Neural progenitor cell (in vitro differentiated cells): Measurements from ENCODE around the gene MAP2K5. TPM values are rescaled to one million over a fixed set of nuclear protein-coding genes. Genes with fewer than 3 reads are reported as not detected.

Source experiments
- DNase-seq: peaks from one replicate; pipeline ENCODE4 v3.0.0-alpha.2; 2016; ENCODE audit warnings: low spot score
- H2AFZ ChIP-seq: fragments of 200-600 bp; sonication (generic); replicated peaks from 2 replicates; pipeline ENCODE4 v1.6.1; 2016; ENCODE audit warnings: antibody characterized with exemption
- H3F3A ChIP-seq: fragments of 200-600 bp; sonication (generic); 2 replicates; pipeline ENCODE4 v1.6.1; 2016; ENCODE audit warnings: antibody characterized with exemption, low read depth
- H3K27ac ChIP-seq: fragments of 200-600 bp; sonication (generic); 2 replicates; pipeline ENCODE4 v1.5.1; 2016; ENCODE audit warnings: mild to moderate bottlenecking
- H3K27me3 ChIP-seq: fragments of 200-600 bp; sonication (generic); 2 replicates; pipeline ENCODE4 v1.6.1; 2016; ENCODE audit warnings: mild to moderate bottlenecking, moderate library complexity
- H3K36me3 ChIP-seq: fragments of 200-600 bp; sonication (generic); 2 replicates; pipeline ENCODE4 v1.5.1; 2016
- H3K4me1 ChIP-seq: fragments of 200-600 bp; sonication (generic); 2 replicates; pipeline ENCODE4 v1.6.1; 2016; ENCODE audit warnings: mixed run types
- H3K4me2 ChIP-seq: fragments of 200-600 bp; sonication (generic); 2 replicates; pipeline ENCODE4 v1.6.1; 2016
- H3K4me3 ChIP-seq: fragments of 200-600 bp; sonication (generic); 2 replicates; pipeline ENCODE4 v1.5.1; 2016
- H3K79me2 ChIP-seq: fragments of 200-600 bp; sonication (generic); 2 replicates; pipeline ENCODE4 v1.6.1; 2016; ENCODE audit warnings: low read depth
- H3K9ac ChIP-seq: fragments of 200-600 bp; sonication (generic); 2 replicates; pipeline ENCODE4 v1.6.1; 2016
- H3K9me3 ChIP-seq: fragments of 200-600 bp; sonication (generic); 2 replicates; pipeline ENCODE4 v1.5.1; 2016; ENCODE audit warnings: low read depth
- H4K20me1 ChIP-seq: fragments of 200-600 bp; sonication (generic); 2 replicates; pipeline ENCODE4 v1.6.1; 2016; ENCODE audit warnings: low read depth
- H3K27ac Mint-ChIP-seq: 3 replicates; pipeline ENCODE4 v1.8.0; 2021; ENCODE audit warnings: mixed read lengths
- H3K27me3 Mint-ChIP-seq: 2 replicates; pipeline ENCODE4 v1.8.0; 2022; ENCODE audit warnings: low read depth, mild to moderate bottlenecking, inconsistent platforms, moderate library complexity, mixed read lengths; ENCODE audit not compliant: insufficient read depth
- H3K36me3 Mint-ChIP-seq: 3 replicates; pipeline ENCODE4 v1.8.0; 2021; ENCODE audit warnings: mixed read lengths
- H3K4me1 Mint-ChIP-seq: 3 replicates; pipeline ENCODE4 v1.8.0; 2021; ENCODE audit warnings: mixed read lengths
- H3K4me3 Mint-ChIP-seq: 3 replicates; pipeline ENCODE4 v1.8.0; 2021; ENCODE audit warnings: mild to moderate bottlenecking, moderate library complexity, mixed read lengths
- H3K9me3 Mint-ChIP-seq: 3 replicates; pipeline ENCODE4 v1.8.0; 2020; ENCODE audit warnings: mixed read lengths
- EZH2 ChIP-seq: fragments of 200-600 bp; sonication (generic); IDR thresholded peaks from 2 replicates; pipeline ENCODE4 v1.6.1; 2017; ENCODE audit warnings: antibody characterized with exemption, mild to moderate bottlenecking, moderate library complexity
- EZH2phosphoT487 ChIP-seq: fragments of 200-600 bp; sonication (generic); IDR thresholded peaks from 2 replicates; pipeline ENCODE4 v1.6.1; 2017; ENCODE audit warnings: antibody characterized with exemption
- total RNA-seq: library from RNA; depleted of rRNA; stranded (reverse); fragments of >200 nt; gene quantifications from 2 replicates; pipeline ENCODE4 v1.2.3, GENCODE V29; 2015; ENCODE audit warnings: low replicate concordance
- TF ChIP-seq, protein P1 (sequence below): fragments of 200-600 bp; sonication (generic); IDR thresholded peaks from 2 replicates; pipeline ENCODE4 v1.5.1; 2017; ENCODE audit warnings: antibody characterized with exemption, mild to moderate bottlenecking

Gene MAP2K5
- total RNA-seq, 1 donor from 2014 or later: 17.2 TPM

GRCh38 chr15:67762610-67763368, 220.3 kb downstream of the MAP2K5 start:
- no peak overlapping the region for H3K9ac ChIP-seq
- DNase-seq: no peak
- no peaks in the 10 kb centered on the region for H3K36me3 ChIP-seq
- no peak overlapping the region for H3K27ac ChIP-seq
- Mint-ChIP-seq H3K4me1 (peaks cover 67% of the 10 kb centered on the region), H3K9me3 (no peaks in the 10 kb centered on the region), H3K4me3 (no peak overlapping the region), H3K27ac (no peak overlapping the region), H3K27me3 (peaks cover 2% of the 10 kb centered on the region), H3K36me3 (no peaks in the 10 kb centered on the region)
- H3K27me3 ChIP-seq: no peaks in the 10 kb centered on the region
- no peak overlapping the region for H3K4me3 ChIP-seq
- no peaks in the 10 kb centered on the region for H3K9me3 ChIP-seq
- no peak overlapping the region for H3K4me2 ChIP-seq
- H2AFZ ChIP-seq: no peak overlapping the region
- H4K20me1 ChIP-seq: no peaks in the 10 kb centered on the region
- TF ChIP-seq EZH2 (no peak), EZH2phosphoT487 (no peak)
- TF ChIP-seq, protein P1, sequence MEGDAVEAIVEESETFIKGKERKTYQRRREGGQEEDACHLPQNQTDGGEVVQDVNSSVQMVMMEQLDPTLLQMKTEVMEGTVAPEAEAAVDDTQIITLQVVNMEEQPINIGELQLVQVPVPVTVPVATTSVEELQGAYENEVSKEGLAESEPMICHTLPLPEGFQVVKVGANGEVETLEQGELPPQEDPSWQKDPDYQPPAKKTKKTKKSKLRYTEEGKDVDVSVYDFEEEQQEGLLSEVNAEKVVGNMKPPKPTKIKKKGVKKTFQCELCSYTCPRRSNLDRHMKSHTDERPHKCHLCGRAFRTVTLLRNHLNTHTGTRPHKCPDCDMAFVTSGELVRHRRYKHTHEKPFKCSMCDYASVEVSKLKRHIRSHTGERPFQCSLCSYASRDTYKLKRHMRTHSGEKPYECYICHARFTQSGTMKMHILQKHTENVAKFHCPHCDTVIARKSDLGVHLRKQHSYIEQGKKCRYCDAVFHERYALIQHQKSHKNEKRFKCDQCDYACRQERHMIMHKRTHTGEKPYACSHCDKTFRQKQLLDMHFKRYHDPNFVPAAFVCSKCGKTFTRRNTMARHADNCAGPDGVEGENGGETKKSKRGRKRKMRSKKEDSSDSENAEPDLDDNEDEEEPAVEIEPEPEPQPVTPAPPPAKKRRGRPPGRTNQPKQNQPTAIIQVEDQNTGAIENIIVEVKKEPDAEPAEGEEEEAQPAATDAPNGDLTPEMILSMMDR: no peak
- no peaks in the 10 kb centered on the region for H3K79me2 ChIP-seq
- no peaks in the 10 kb centered on the region for H3F3A ChIP-seq
- peaks cover 16% of the 10 kb centered on the region for H3K4me1 ChIP-seq

GRCh38 chr15:67765701-67766100, 223.2 kb downstream of the MAP2K5 start:
- Histone ChIP-seq H3K4me2 (no peak overlapping the region), H3K36me3 (no peaks in the 10 kb centered on the region), H3K79me2 (no peaks in the 10 kb centered on the region), H3F3A (no peaks in the 10 kb centered on the region), H3K27me3 (no peaks in the 10 kb centered on the region), H2AFZ (no peak overlapping the region), H3K4me3 (no peak overlapping the region), H3K9me3 (no peaks in the 10 kb centered on the region), H3K9ac (no peak overlapping the region), H3K27ac (no peak overlapping the region), H3K4me1 (peaks cover 23% of the 10 kb centered on the region), H4K20me1 (no peaks in the 10 kb centered on the region)
- Mint-ChIP-seq H3K36me3 (peaks cover 2% of the 10 kb centered on the region), H3K9me3 (no peaks in the 10 kb centered on the region), H3K27ac (no peak overlapping the region), H3K27me3 (peaks cover 2% of the 10 kb centered on the region), H3K4me3 (no peak overlapping the region), H3K4me1 (peaks cover 55% of the 10 kb centered on the region)
- DNase-seq: no peak
- TF ChIP-seq, protein P1: no peak
- TF ChIP-seq EZH2 (no peak), EZH2phosphoT487 (no peak)

- H3K4me1 Mint-ChIP-seq: peaks cover 52% of the 10 kb centered on the region
Measured at GRCh38 chr15:67766968-67767367, 224.5 kb downstream of the MAP2K5 start.

More at GRCh38 chr15:67766968-67767367, 224.5 kb downstream of the MAP2K5 start:
- Histone ChIP-seq H3K4me2 (no peak overlapping the region), H3K79me2 (no peaks in the 10 kb centered on the region), H3K9me3 (no peaks in the 10 kb centered on the region), H3F3A (peaks cover 5% of the 10 kb centered on the region), H4K20me1 (no peaks in the 10 kb centered on the region), H3K4me3 (no peak overlapping the region), H3K36me3 (no peaks in the 10 kb centered on the region), H2AFZ (no peak overlapping the region), H3K27me3 (no peaks in the 10 kb centered on the region), H3K4me1 (peaks cover 36% of the 10 kb centered on the region), H3K9ac (no peak overlapping the region), H3K27ac (no peak overlapping the region)
- TF ChIP-seq, protein P1: no peak
- TF ChIP-seq EZH2phosphoT487: no peak
- TF ChIP-seq EZH2: no peak
- Mint-ChIP-seq H3K4me3 (no peak overlapping the region), H3K9me3 (no peaks in the 10 kb centered on the region), H3K27ac (no peak overlapping the region), H3K27me3 (peaks cover 1% of the 10 kb centered on the region), H3K36me3 (peaks cover 2% of the 10 kb centered on the region)
- DNase-seq: no peak
